ENCODE results near the gene SLC2A11.
A peak's percentile ranks its signal among the peaks of the same experiment; 100 is the strongest.

SLC2A11 gene

GRCh38 chr22:23837911-23838680 is 19.6 kb upstream of the SLC2A11 start:
- H3K27me3 ChIP-seq (ENCODE audit: control insufficient read depth in 3 of 3, insufficient read depth in 3 of 3, low read depth in 1 of 3, low read length in 3 of 3), result peaks cover 0 to 3% (median 0%) of the 10 kb centered on the region in 3 experiments
- peak overlapping the region; percentile 51 for H3K9ac ChIP-seq (ENCODE audit: low read depth, low read length, poor library complexity)
- no peak overlapping the region for H3K27ac ChIP-seq (replicated peaks; ENCODE audit: low read length)
- no peak overlapping the region for H4K91ac ChIP-seq (ENCODE audit: low read depth, low read length, poor library complexity)
- no peak overlapping the region for H2BK15ac ChIP-seq (ENCODE audit: low read length)
- H3K18ac ChIP-seq (ENCODE audit: low read length), result peak overlapping the region; percentile 35
- H3K36me3 ChIP-seq (replicated peaks in 1 of 2; ENCODE audit: control insufficient read depth in 2 of 2, insufficient read depth in 2 of 2, low read length in 2 of 2), result peaks cover 21 to 34% of the 10 kb centered on the region in 2 donors
- H2BK120ac ChIP-seq (ENCODE audit: low read depth, low read length), result no peak overlapping the region
- no peak overlapping the region for H2BK12ac ChIP-seq (ENCODE audit: low read length)
- no peak overlapping the region for H2AFZ ChIP-seq (ENCODE audit: low read length)
- H3K4me3 ChIP-seq (ENCODE audit: low read length in 2 of 2), result peak overlapping the region; percentile 17 to 67
- H3K14ac ChIP-seq (ENCODE audit: low read length), result no peak overlapping the region
- H2BK5ac ChIP-seq (ENCODE audit: low read length), result no peak overlapping the region
- H3K4ac ChIP-seq (ENCODE audit: low read length), result no peak overlapping the region
- WGBS, 2 donors (ENCODE audit: extremely low coverage in 2 of 2, insufficient read length in 2 of 2, insufficient replicate concordance in 1 of 2), result no CpG with 5 or more reads among the region's 41 CpGs
- H2AK5ac ChIP-seq (ENCODE audit: low read depth, low read length), result peak overlapping the region; percentile 19
- H3K23ac ChIP-seq (ENCODE audit: low read depth, low read length, poor library complexity), result no peak overlapping the region
- no peak overlapping the region for H4K8ac ChIP-seq (ENCODE audit: low read depth, low read length)
- no peaks in the 10 kb centered on the region for H3K79me1 ChIP-seq (ENCODE audit: low read depth, low read length)
- no peak for DNase-seq (ENCODE audit: low spot score)
- H3K4me1 ChIP-seq (ENCODE audit: control insufficient read depth in 2 of 2, insufficient read depth in 1 of 2, low read depth in 1 of 2, low read length in 2 of 2), result peaks cover 12 to 18% of the 10 kb centered on the region in 2 donors
- H3K9me3 ChIP-seq (replicated peaks in 1 of 2; ENCODE audit: control insufficient read depth in 2 of 2, insufficient read depth in 1 of 2, low read depth in 1 of 2, low read length in 2 of 2), result peaks cover 0 to 2% of the 10 kb centered on the region in 2 donors
- peak overlapping the region; percentile 71 for H3K4me2 ChIP-seq (ENCODE audit: insufficient read depth, low read length, poor library complexity, severe bottlenecking)

GRCh38 chr22:23838681-23839468 is 18.8 kb upstream of the SLC2A11 start, which contains the start of gene DERL3:
Gene DERL3 (minus strand): TSS chr22:23839006. CDS start chr22:23838987, 19 bp downstream.
- H2AFZ ChIP-seq (ENCODE audit: low read length), result peak within 1 kb of the TSS; percentile 96
- no peaks in the 10 kb centered on the region for H3K79me1 ChIP-seq (ENCODE audit: low read depth, low read length)
- no peak within 1 kb of the TSS for H4K91ac ChIP-seq (ENCODE audit: low read depth, low read length, poor library complexity)
- H3K4me1 ChIP-seq (ENCODE audit: control insufficient read depth in 2 of 2, insufficient read depth in 1 of 2, low read depth in 1 of 2, low read length in 2 of 2), result peaks cover 12 to 18% of the 10 kb centered on the region in 2 donors
- peak within 1 kb of the TSS; percentile 67 to 86 for H3K4me3 ChIP-seq (ENCODE audit: low read length in 2 of 2)
- H3K18ac ChIP-seq (ENCODE audit: low read length), result peak within 1 kb of the TSS; percentile 85
- DNase-seq (ENCODE audit: low spot score), result peak; percentile 93
- peak within 1 kb of the TSS; percentile 65 for H2BK15ac ChIP-seq (ENCODE audit: low read length)
- no peak within 1 kb of the TSS for H3K4ac ChIP-seq (ENCODE audit: low read length)
- H3K9me3 ChIP-seq (replicated peaks in 1 of 2; ENCODE audit: control insufficient read depth in 2 of 2, insufficient read depth in 1 of 2, low read depth in 1 of 2, low read length in 2 of 2), result peaks cover 0 to 2% of the 10 kb centered on the region in 2 donors
- H4K8ac ChIP-seq (ENCODE audit: low read depth, low read length), result no peak within 1 kb of the TSS
- peak within 1 kb of the TSS; percentile 63 for H3K9ac ChIP-seq (ENCODE audit: low read depth, low read length, poor library complexity)
- peaks cover 17 to 27% of the 10 kb centered on the region in 2 donors for H3K36me3 ChIP-seq (replicated peaks in 1 of 2; ENCODE audit: control insufficient read depth in 2 of 2, insufficient read depth in 2 of 2, low read length in 2 of 2)
- H3K23ac ChIP-seq (ENCODE audit: low read depth, low read length, poor library complexity), result peak within 1 kb of the TSS; percentile 34
- H2AK5ac ChIP-seq (ENCODE audit: low read depth, low read length), result peak within 1 kb of the TSS; percentile 45
- peak within 1 kb of the TSS; percentile 8 for H2BK5ac ChIP-seq (ENCODE audit: low read length)
- peak within 1 kb of the TSS; percentile 76 for H3K4me2 ChIP-seq (ENCODE audit: insufficient read depth, low read length, poor library complexity, severe bottlenecking)
- peak within 1 kb of the TSS; percentile 26 for H3K27ac ChIP-seq (replicated peaks; ENCODE audit: low read length)
- H2BK120ac ChIP-seq (ENCODE audit: low read depth, low read length), result peak within 1 kb of the TSS; percentile 51
- peaks cover 0 to 3% (median 0%) of the 10 kb centered on the region in 3 experiments for H3K27me3 ChIP-seq (ENCODE audit: control insufficient read depth in 3 of 3, insufficient read depth in 3 of 3, low read depth in 1 of 3, low read length in 3 of 3)
- no peak within 1 kb of the TSS for H3K14ac ChIP-seq (ENCODE audit: low read length)
- no CpG with 5 or more reads among the region's 70 CpGs for WGBS, 2 donors (ENCODE audit: extremely low coverage in 2 of 2, insufficient read length in 2 of 2, insufficient replicate concordance in 1 of 2)
- no peak within 1 kb of the TSS for H2BK12ac ChIP-seq (ENCODE audit: low read length)

GRCh38 chr22:23840026-23840425 is 17.6 kb upstream of the SLC2A11 start:
- no peak overlapping the region for H3K9ac ChIP-seq (ENCODE audit: low read depth, low read length, poor library complexity)
- H2AK5ac ChIP-seq (ENCODE audit: low read depth, low read length), result no peak overlapping the region
- H3K27me3 ChIP-seq (ENCODE audit: control insufficient read depth in 3 of 3, insufficient read depth in 3 of 3, low read depth in 1 of 3, low read length in 3 of 3), result peaks cover 0 to 3% (median 0%) of the 10 kb centered on the region in 3 experiments
- no peak overlapping the region for H3K27ac ChIP-seq (replicated peaks; ENCODE audit: low read length)
- H2BK120ac ChIP-seq (ENCODE audit: low read depth, low read length), result no peak overlapping the region
- no peak for DNase-seq (ENCODE audit: low spot score)
- no peak overlapping the region for H4K91ac ChIP-seq (ENCODE audit: low read depth, low read length, poor library complexity)
- no peak overlapping the region for H3K23ac ChIP-seq (ENCODE audit: low read depth, low read length, poor library complexity)
- no peak overlapping the region for H2AFZ ChIP-seq (ENCODE audit: low read length)
- peaks cover 0 to 2% of the 10 kb centered on the region in 2 donors for H3K9me3 ChIP-seq (replicated peaks in 1 of 2; ENCODE audit: control insufficient read depth in 2 of 2, insufficient read depth in 1 of 2, low read depth in 1 of 2, low read length in 2 of 2)
- no peak overlapping the region for H3K18ac ChIP-seq (ENCODE audit: low read length)
- no peak overlapping the region for H2BK12ac ChIP-seq (ENCODE audit: low read length)
- H2BK15ac ChIP-seq (ENCODE audit: low read length), result no peak overlapping the region
- H4K8ac ChIP-seq (ENCODE audit: low read depth, low read length), result no peak overlapping the region
- no peak overlapping the region for H3K4ac ChIP-seq (ENCODE audit: low read length)
- H2BK5ac ChIP-seq (ENCODE audit: low read length), result no peak overlapping the region
- no peak overlapping the region for H3K4me3 ChIP-seq (ENCODE audit: low read length in 2 of 2)
- H3K4me2 ChIP-seq (ENCODE audit: insufficient read depth, low read length, poor library complexity, severe bottlenecking), result no peak overlapping the region
- peaks cover 9 to 17% of the 10 kb centered on the region in 2 donors for H3K36me3 ChIP-seq (replicated peaks in 1 of 2; ENCODE audit: control insufficient read depth in 2 of 2, insufficient read depth in 2 of 2, low read length in 2 of 2)
- WGBS, 2 donors (ENCODE audit: extremely low coverage in 2 of 2, insufficient read length in 2 of 2, insufficient replicate concordance in 1 of 2), result no CpG with 5 or more reads among the region's 7 CpGs
- H3K4me1 ChIP-seq (ENCODE audit: control insufficient read depth in 2 of 2, insufficient read depth in 1 of 2, low read depth in 1 of 2, low read length in 2 of 2), result peaks cover 12 to 18% of the 10 kb centered on the region in 2 donors
- no peaks in the 10 kb centered on the region for H3K79me1 ChIP-seq (ENCODE audit: low read depth, low read length)
- no peak overlapping the region for H3K14ac ChIP-seq (ENCODE audit: low read length)

- no peak overlapping the region for H3K27ac ChIP-seq (replicated peaks; ENCODE audit: low read length)
- H2AK5ac ChIP-seq (ENCODE audit: low read depth, low read length), result no peak overlapping the region
These were observed 16.4 kb upstream of the SLC2A11 start for GRCh38 chr22:23841292-23841691.

More at GRCh38 chr22:23841292-23841691, 16.4 kb upstream of the SLC2A11 start:
- peaks cover 0 to 2% of the 10 kb centered on the region in 2 donors for H3K9me3 ChIP-seq (replicated peaks in 1 of 2; ENCODE audit: control insufficient read depth in 2 of 2, insufficient read depth in 1 of 2, low read depth in 1 of 2, low read length in 2 of 2)
- DNase-seq (ENCODE audit: low spot score), result no peak
- H2BK5ac ChIP-seq (ENCODE audit: low read length), result no peak overlapping the region
- H3K18ac ChIP-seq (ENCODE audit: low read length), result no peak overlapping the region
- H3K14ac ChIP-seq (ENCODE audit: low read length), result no peak overlapping the region
- peaks cover 0 to 3% (median 0%) of the 10 kb centered on the region in 3 experiments for H3K27me3 ChIP-seq (ENCODE audit: control insufficient read depth in 3 of 3, insufficient read depth in 3 of 3, low read depth in 1 of 3, low read length in 3 of 3)
- no CpG with 5 or more reads among the region's 5 CpGs for WGBS, 2 donors (ENCODE audit: extremely low coverage in 2 of 2, insufficient read length in 2 of 2, insufficient replicate concordance in 1 of 2)
- no peak overlapping the region for H2BK15ac ChIP-seq (ENCODE audit: low read length)
- H2BK12ac ChIP-seq (ENCODE audit: low read length), result peak overlapping the region; percentile 59
- peaks cover 0 to 4% of the 10 kb centered on the region in 2 donors for H3K36me3 ChIP-seq (replicated peaks in 1 of 2; ENCODE audit: control insufficient read depth in 2 of 2, insufficient read depth in 2 of 2, low read length in 2 of 2)
- no peak overlapping the region for H3K4me3 ChIP-seq (ENCODE audit: low read length in 2 of 2)
- no peak overlapping the region for H3K4me2 ChIP-seq (ENCODE audit: insufficient read depth, low read length, poor library complexity, severe bottlenecking)
- no peak overlapping the region for H3K23ac ChIP-seq (ENCODE audit: low read depth, low read length, poor library complexity)
- peak overlapping the region; percentile 12 for H2BK120ac ChIP-seq (ENCODE audit: low read depth, low read length)
- H3K79me1 ChIP-seq (ENCODE audit: low read depth, low read length), result no peaks in the 10 kb centered on the region
- no peak overlapping the region for H3K4ac ChIP-seq (ENCODE audit: low read length)
- H4K8ac ChIP-seq (ENCODE audit: low read depth, low read length), result no peak overlapping the region
- H2AFZ ChIP-seq (ENCODE audit: low read length), result peak overlapping the region; percentile 81
- no peak overlapping the region for H4K91ac ChIP-seq (ENCODE audit: low read depth, low read length, poor library complexity)
- H3K4me1 ChIP-seq (ENCODE audit: control insufficient read depth in 2 of 2, insufficient read depth in 1 of 2, low read depth in 1 of 2, low read length in 2 of 2), result peaks cover 21 to 23% of the 10 kb centered on the region in 2 donors
- no peak overlapping the region for H3K9ac ChIP-seq (ENCODE audit: low read depth, low read length, poor library complexity)

All from neuronal stem cell (in vitro differentiated cells).